Measurements from ENCODE around the gene SYCE3. TPM values are rescaled to one million over a fixed set of nuclear protein-coding genes. Genes with fewer than 3 reads are reported as not detected.
A peak's percentile ranks its signal among the peaks of the same experiment; 100 is the strongest.
"Not testable (repeated sequence)": the region's sequence is repeated elsewhere in the genome, so short reads cannot be mapped to it uniquely, and the experiment has no call there.

The SYCE3 gene
- total RNA-seq, 3 donors from 2014 or later: not detected

DNA sequence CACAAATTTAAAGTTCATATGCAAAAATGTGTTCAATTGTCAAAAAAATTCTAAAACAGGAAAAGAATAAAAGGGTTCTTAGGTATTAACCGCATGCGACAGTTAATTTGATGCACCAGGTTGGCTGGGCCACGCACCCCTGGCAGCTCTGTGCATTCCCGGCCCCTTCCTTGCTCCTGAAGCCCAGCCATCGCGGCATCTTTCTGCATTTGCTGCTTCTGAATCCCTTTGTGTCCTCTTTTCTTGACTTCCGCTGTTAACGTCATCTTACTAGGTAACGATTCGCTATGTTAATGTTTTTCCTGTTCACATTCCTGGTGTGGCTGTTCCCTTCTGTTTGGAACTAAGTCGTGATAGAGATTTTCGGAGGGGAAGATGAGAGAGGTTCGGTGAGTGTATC lies 25.0 kb downstream of the SYCE3 start:
- ATAC-seq (no peak), DNase-seq (peak in 2 of 3 donors; percentile 21 to 35)
- TF ChIP-seq CTCF (IDR thresholded peaks at IDR 0.05): no peak
- Histone ChIP-seq H3K4me1 (ENCODE audit: low read depth) (peaks cover 21% of the 10 kb centered on the region), H3K9me3 (no peaks in the 10 kb centered on the region), H3K4me3 (no peak overlapping the region), H3K36me3 (ENCODE audit: low read depth) (no peaks in the 10 kb centered on the region)
- intact Hi-C loops (cut with DNase I, micrococcal nuclease): no loop called here

GRCh38 chr22:50536226-50536625 lies 26.5 kb downstream of the SYCE3 start:
- intact Hi-C loops (cut with DNase I, micrococcal nuclease): no loop called here
- no peak for DNase-seq
- ATAC-seq: no peak
- no peak for TF ChIP-seq CTCF (IDR thresholded peaks at IDR 0.05)
- Histone ChIP-seq H3K4me3 (no peak overlapping the region), H3K4me1 (ENCODE audit: low read depth) (peaks cover 21% of the 10 kb centered on the region), H3K36me3 (ENCODE audit: low read depth) (no peaks in the 10 kb centered on the region), H3K9me3 (no peaks in the 10 kb centered on the region)

DNA sequence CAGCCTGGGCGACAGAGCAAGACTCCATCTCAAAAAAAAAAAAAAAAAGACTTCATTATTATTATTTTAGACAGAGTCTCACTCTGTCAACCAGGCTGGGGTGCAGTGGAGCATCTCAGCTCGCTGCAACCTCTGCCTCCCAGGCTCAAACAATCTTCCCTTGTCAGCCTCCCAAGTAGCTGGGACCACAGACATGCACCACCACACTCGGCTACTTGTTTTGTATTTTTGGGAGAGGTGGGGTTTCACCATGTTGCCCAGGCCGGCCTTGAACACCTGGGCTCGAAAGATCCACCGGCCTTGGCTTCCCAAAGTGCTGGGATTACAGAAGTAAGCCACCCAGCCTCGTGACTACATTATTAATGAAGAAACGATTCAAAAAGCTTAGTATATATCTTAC lies 27.6 kb downstream of the SYCE3 start:
- DNase-seq: peak in 1 of 3 donors; percentile 15
- Histone ChIP-seq H3K4me3 (no peak overlapping the region), H3K9me3 (no peaks in the 10 kb centered on the region), H3K36me3 (ENCODE audit: low read depth) (no peaks in the 10 kb centered on the region), H3K4me1 (ENCODE audit: low read depth) (peaks cover 29% of the 10 kb centered on the region)
- intact Hi-C loops (cut with DNase I, micrococcal nuclease): no loop called here
- no peak for TF ChIP-seq CTCF (IDR thresholded peaks at IDR 0.05)
- no peak for ATAC-seq

GRCh38 chr22:50533856-50534711 lies 28.6 kb downstream of the SYCE3 start:
- peaks cover 25% of the 10 kb centered on the region for H3K4me1 ChIP-seq (ENCODE audit: low read depth)
- intact Hi-C loops (cut with DNase I, micrococcal nuclease); H3K36me3 ChIP-seq (ENCODE audit: low read depth); H3K4me3 ChIP-seq; ATAC-seq; H3K9me3 ChIP-seq: not testable (repeated sequence)
- DNase-seq: peak in 2 of 3 donors; percentile 41 to 62

DNA sequence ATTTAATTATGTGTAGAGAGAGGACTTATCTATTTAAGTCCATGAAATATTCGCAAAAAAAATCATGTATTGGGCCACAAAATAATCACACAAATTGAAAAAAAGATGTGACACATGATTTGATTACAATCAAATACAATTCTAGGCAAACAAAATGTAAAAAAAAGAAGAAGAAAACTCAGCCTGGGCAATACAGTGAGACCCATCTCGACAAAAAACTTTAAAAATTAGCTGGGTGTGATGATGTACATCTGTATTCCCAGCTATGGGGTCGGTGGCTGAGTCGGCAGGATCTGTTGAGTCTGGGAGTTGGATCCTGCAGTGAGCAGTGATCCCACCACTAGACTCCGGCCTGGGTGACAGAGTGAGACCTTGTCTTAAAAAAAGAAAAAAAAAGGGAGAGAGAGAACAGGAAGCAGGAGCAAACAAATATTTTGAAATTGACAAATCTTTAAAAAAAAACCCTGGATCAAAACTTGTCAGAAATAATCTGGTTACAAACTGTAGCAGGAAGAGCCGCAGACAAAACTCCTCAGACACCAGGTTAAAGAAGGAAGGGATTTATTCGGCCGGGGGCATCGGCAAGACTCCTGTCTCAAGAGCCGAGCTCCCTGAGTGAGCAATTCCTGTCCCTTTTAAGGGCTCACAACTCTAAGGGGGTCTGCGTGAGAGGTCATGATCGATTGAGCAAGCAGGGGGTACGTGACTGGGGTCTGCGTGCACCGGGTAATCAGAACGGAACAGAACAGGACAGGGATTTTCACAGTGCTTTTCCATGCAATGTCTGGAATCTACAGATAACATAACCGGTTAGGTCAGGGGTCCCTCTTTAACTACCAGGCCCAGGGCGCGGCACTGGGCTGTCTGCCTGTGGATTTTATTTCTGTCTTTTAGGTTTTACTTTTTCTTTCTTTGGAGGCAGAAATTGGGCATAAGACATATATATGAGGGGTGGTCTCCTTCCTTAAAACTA lies 29.6 kb downstream of the SYCE3 start:
- Histone ChIP-seq H3K36me3 (ENCODE audit: low read depth) (no peaks in the 10 kb centered on the region), H3K9me3 (no peaks in the 10 kb centered on the region), H3K4me1 (ENCODE audit: low read depth) (peaks cover 22% of the 10 kb centered on the region), H3K4me3 (no peak overlapping the region)
- DNase-seq: peak in 1 of 3 donors; percentile 25
- no peak for ATAC-seq
- no peak for TF ChIP-seq CTCF (IDR thresholded peaks at IDR 0.05)
- intact Hi-C loops (cut with DNase I, micrococcal nuclease): no loop called here

All from mucosa of descending colon (tissue), 3 donors.